Measurements from ENCODE around the gene SUSD3.

SUSD3 gene

GRCh38 chr9:93053781-93054331, 4.6 kb upstream of the SUSD3 start:
- DNase-seq: no peak

DNA sequence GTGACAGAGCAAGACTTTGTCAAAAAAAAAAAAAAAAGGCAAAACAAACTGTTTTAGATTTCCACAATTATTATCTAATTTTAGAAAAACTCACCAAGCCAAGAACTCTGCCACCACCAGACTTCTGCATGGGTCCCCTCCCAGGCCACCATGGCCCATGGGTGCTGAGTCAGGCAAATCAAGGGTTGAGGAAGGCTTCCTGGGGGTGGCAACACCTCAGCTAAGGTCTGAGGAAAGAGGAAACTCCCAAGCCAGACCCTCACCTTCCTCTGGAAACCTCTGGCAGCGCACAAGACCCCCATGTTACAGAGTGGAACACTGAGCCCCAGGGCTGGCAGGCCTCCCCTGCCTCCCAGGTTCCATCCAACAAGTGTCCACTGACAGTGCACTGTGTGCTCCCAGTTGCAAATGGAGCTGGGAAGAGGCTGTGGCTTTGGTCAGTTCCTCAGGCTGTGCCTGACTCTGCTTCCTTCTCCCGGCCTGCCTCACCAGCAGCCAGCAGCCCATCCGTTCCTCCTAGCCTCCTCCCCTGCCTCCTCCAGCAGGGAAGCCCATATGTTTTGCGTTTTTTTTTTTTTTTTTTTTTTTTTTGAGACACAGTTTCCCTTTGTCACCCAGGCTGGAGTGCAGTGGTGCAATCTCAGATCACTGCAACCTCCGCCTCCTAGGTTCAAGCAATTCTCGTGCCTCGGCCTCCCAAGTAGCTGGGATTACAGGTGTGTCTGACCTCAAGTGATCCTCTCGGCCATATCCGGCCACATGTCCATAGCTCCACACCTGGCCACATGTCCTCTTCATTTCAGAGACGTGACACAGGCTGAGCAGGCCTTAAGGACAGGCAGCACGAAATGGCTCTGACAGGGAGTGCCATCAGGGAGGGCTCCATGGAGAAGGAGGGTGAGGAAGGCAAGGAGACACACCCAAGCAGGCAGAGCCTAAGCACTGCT, 3.5 kb upstream of the SUSD3 start:
- DNase-seq: no peak

DNA sequence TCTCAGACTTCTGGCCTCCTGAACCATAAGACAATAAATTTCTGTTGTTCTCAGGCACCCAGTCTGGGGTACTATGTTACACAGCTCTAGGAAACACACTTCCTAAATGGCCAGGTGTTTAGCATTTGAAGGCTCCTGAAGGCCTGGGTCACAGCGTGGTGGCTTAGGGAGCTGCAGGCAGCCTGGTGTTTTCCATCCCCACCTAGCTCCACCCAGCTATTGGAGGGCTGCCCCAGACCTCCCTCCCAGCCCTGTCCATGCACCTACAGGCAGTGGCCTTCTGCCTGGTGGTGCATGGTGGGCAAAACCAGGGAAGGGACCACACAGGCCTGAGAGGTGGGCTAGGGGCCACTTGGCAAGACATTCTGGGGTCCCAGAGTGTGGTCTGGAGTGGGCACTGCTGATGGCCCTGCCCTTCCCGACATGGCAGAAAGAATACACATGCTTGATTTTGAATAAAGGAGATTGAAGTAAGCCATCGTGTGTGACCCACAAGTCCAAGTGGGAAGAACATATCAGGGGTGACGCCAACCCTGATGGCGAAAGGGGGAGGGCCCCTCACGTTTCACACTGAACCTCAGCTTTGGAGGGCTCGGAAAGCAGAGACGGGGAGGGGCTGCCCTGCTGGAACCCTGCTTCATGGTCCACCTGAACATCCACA, 1.3 kb upstream of the SUSD3 start:
- no peak for DNase-seq

GRCh38 chr9:93057703-93058354, 672 bp upstream of the SUSD3 start:
- no peak for DNase-seq

GRCh38 chr9:93059011-93059714, 662 bp downstream of the SUSD3 start:
- peak; percentile 27 for DNase-seq

- DNase-seq: no peak
Observed at GRCh38 chr9:93059715-93060578, 1.4 kb downstream of the SUSD3 start.

- no peak for DNase-seq
Observed at GRCh38 chr9:93060746-93061259, 2.3 kb downstream of the SUSD3 start.

DNA sequence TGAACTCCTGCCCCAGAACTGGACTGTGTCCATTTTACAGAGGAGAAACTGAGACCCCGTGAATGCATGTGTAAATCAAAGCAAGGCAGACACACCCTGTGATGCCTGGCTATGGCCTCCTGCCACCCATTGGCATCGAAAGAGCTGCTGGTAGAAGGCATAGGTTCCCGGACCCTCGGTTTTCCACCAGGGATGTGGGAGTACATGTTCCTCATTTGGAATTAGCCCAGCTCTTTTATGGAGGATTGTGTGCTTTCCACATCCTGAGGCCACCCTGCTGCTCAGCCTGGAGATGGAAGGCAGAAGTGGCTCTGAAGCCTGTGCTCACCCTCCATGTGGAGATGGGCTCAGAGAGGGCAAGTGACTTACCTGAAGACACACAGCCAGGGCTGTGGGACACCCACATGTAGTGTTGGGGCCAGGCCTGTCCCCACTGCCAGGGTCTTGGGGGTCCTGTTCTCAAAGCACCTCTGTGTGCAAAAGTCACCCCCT, 2.8 kb downstream of the SUSD3 start:
- DNase-seq: no peak

DNA sequence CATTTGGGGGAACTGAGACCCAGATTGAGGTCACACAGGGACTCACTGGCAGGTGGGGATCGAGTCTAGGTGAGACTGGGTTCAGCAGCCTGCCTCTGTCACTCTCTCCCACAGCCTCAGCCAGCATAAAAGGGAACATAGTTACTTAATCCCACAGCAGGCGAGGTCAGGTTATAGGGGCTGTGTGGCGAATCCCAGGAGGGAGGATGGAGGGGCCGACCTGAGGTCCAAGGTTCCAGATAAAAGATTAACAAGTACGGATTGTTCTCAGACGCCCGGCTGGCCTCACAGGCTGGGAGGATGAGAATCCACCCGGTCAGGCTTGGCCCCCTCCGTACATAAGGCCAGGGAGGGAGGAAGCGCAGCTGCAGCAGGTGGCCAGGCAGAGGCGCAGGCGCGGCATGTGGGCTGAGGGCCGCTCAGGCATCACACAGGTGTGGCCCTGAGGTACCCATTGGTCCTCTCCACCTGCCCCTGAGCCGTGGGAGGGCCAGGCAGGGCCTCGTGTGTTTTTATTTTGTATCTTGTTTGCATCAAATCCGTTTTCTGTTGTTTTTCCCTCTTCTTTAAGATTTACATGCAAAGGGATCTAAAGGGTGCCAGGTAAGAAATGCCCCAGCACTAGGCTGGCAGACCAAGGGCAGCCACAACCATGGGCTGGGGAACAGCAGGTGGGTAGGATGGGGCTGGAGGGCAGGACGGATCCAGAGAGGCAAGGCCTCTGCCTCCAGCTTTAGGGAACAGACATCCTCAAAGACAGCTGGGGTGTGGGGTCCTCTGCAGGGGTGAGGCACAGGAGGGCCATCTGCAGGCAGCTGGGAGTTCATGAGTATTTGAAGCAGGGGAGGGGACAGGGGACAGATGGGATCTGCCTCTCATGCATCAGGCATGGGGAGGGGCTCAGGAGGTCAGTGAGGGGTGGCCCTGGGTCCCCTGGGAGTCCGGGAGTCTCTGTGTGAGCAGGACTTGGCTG, 3.6 kb downstream of the SUSD3 start:
- DNase-seq: no peak

DNA sequence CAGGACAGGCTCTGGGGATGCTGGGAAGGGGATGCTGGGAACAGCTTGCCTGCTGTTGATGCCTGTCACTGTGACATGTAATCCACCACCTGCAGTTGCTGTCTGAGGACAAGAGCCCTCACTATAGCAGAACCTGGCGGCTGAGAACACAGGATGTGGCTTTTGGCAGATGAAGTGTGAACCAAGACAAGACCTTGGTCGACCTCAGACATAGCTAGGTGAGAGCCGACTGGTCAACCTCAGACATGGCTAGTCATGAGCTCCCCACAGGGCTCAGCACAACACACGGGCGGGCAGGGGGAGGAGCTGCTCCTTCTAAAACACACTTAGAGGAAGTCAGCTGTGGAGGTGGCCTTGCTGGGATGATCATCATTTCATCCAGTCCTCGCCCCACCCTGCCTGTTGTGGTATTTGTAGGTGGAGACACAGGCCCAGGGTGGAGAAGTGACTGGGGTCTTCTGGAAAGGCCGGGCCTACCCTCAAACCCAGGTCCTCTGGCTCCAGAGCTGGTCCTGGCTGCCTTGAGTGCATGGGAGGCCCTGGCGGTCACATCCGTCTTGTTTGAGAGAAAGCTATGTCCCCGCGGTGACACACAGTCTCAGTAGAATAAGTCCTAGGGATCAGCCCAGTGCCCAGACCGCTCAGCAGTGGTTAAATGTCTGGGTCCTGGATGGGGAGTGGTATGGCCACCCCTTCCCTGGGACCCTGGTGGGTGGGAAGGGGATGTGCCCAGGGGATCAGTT, 6.1 kb downstream of the SUSD3 start:
- DNase-seq: peak; percentile 65

GRCh38 chr9:93065135-93065720, 6.7 kb downstream of the SUSD3 start:
- DNase-seq: no peak

DNA sequence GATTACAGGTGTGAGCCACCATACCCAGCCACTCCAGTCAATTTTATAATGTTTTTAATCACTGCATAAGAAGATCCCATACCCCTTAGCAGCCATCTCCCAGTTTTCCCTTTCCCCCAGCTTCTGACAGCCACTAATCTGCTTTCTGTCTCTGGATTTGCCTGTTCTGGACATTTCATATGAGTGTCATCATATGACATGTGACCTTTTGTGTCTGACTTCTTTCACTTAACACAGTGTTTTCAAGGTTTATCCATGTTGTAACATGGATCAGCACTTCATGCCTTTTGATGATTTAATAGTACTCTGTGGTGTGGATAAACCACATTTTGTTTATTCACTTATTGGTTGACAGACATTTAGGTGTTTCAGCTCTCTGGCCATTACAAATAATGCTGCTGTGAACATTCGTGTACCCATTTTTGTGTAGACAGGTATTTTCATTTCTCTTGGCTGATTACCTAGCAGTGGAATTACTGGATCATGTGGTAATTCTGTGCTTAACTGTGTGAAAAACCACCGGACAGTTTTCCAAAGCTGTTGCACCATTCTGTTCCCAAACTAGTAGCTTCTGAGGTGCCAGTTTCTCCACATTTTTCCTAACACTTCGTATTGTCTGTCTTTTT, 8.6 kb downstream of the SUSD3 start:
- DNase-seq: no peak

DNA sequence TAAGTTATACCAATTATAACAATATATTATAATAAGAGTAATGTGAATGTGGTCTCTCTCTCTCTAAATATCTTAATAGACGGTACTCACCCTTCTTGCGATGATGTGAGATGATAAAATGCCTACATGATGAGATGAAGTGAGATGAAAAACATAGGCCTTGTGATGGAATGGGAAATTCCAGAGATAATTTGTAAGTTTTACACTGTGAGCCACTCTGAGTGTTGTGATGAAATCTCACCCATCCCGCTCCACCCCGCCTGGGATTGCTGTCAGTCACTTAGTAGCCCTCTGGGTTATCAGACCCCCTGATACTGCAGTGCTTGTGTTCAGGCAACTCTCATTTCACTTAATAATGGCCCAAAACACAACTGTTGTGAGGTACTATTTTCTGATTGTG, 10.5 kb downstream of the SUSD3 start:
- no peak for DNase-seq

DNA sequence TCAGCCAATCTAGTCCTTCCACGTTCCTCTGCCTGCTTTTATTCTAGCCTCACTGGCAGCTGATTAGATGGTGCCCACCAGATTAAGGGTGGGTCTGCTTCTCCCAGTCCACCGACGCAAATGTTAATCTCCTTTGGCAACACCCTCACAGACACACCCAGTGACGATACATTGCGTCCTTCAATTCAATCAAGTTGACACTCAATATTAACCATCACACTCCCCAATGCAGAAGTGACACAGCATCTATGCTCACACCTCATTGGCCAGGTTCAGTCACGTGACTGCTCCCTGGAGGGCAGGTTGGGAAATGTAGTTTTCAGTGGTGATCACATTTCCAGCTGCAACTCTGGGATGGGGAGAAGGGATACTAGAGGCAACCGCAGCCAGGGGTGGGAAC, 13.0 kb downstream of the SUSD3 start:
- no peak for DNase-seq

DNA sequence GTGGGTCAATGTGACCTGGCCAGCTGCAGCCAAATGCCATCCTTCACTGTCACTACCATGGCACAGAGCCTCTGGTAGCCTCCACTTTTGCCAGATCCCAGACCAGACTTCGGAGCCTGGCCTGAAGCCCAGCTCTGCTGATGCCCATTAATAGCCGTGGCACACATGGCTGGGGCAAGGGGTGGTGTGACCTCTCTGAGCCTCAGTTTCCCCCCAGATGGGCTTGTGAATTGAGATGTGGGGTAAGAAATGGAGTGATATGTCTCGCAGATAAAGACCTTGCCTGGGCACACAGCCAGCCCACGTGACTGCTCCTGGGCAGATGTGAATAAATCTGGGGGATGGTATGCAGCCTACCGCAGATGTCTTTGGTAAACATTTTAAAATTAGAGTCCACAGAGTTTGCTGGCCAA, 13.9 kb downstream of the SUSD3 start:
- no peak for DNase-seq

DNA sequence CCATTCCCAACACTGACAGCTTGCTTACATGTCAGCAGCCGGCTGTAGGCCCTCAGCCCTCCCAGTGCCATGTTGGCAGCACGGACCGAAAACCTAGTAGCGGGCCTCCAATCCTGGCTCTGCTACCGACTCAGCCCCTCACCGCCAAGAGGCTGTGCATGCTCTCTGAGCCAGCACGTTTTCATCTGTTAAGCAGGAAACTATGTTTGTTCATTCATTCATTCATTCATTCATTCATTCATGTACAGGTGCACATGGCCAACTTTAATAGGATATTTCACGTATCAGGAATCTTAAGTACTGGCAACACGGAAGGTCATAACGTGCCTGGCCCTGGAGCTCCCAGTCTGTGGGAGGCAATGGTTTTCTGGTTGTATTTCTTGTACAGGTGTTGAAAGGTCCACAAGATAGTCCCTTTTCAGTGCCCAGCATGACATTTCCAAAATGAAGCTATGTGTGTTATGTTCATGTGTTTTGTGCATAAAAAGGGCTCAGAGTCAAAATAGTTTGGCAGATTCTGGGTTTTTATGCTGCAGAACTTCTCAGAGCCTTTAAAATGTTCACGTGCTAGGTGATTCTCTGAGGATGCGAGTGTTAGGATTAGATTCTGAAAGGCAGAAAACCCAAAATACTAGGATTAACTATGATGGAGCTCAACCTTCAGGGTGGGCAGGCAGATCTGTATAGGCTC, 17.7 kb downstream of the SUSD3 start:
- DNase-seq: no peak

GRCh38 chr9:93076792-93077128, 18.3 kb downstream of the SUSD3 start:
- DNase-seq: no peak

DNA sequence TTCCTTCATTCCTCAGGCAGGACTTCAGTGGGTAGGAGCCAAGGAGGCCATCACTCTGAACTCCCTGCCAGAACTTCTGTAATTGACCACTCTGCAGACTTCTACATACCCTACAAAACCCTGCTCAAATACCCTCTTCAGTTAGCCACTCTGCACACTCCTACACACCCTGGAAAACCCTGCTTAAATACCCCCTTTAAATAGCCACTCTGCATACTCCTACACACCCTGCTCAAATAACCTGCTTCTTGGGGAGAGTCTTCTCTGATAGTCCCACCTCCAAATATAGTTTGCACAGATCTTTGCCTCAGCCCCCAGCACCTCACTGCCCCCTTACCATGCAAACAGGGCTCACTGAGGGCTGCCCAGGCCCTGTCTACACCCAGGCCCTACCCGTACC, 18.9 kb downstream of the SUSD3 start:
- no peak for DNase-seq

Measured in activated T-cell treated with anti-CD3 and anti-CD28 coated beads for 4 hours (primary cell).